NCI-H2029 treated with DMSO at 0.1 percent for 48 hours (cell line): ENCODE results near the gene ZNF57.
"Not testable (repeated sequence)": the region's sequence is repeated elsewhere in the genome, so short reads cannot be mapped to it uniquely, and the experiment has no call there.

Experiments
- DNase-seq: peaks from one replicate; lab custom pipeline; 2025; lab: John Stamatoyannopoulos, UW

ZNF57 gene

GRCh38 chr19:2896694-2897093 lies 4.0 kb upstream of the ZNF57 start:
- DNase-seq: no peak

DNA sequence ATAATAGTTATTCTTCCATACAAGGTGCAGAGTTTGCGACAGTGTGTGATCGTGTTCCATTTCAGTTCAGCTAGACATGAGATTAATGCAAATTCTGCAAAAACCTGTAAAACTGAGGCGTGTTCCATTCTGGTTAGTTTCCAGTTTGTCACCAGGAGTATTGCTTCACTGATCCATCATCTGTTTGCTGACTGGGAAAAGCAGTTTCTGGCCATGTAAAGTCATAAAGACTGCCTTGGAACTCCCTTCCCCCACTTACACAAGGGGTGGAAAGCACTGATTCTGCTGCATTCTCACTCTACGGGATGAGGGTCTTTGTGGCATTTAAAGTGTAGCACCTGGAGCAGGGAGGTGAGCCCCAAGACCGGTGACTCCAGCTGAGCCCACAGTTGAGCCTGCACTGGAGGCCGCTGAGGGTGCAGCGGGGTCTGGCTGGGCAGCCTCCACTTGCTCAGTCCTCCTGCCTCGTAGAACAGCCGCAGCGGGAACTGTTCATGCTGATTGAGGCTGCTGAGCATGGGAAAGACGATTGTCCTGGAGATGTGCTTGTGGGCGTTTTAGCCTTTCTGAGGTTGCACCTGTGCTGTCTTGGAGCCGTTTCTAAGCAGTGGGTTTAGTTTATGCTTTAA lies 2.0 kb downstream of the ZNF57 start:
- DNase-seq: no peak

- not testable (repeated sequence) for DNase-seq
Observed at GRCh38 chr19:2903326-2903725, 2.6 kb downstream of the ZNF57 start.

- DNase-seq: no peak
Observed at GRCh38 chr19:2905918-2906519, 5.3 kb downstream of the ZNF57 start.

GRCh38 chr19:2906631-2907195 lies 6.0 kb downstream of the ZNF57 start:
- DNase-seq: no peak

DNA sequence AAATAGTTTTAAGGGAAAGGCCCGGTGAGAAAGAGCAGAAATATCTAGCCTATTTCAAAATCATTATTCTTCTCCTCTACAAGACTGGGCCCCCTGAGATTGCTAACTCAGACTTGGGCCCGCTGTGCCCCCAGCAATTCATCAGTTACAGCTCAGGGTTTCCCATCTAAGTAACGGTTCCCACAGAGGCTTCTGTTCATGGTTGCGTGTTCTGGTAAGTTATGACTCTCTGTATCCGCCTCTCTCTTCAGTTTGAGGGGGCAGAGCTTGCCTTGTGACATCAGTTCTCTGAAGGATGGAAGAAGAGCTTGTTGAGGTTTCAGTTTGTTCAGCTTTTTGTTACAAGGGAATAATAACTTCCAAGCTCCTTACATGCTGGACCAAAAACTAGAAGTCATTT lies 11.6 kb downstream of the ZNF57 start:
- DNase-seq: no peak

DNA sequence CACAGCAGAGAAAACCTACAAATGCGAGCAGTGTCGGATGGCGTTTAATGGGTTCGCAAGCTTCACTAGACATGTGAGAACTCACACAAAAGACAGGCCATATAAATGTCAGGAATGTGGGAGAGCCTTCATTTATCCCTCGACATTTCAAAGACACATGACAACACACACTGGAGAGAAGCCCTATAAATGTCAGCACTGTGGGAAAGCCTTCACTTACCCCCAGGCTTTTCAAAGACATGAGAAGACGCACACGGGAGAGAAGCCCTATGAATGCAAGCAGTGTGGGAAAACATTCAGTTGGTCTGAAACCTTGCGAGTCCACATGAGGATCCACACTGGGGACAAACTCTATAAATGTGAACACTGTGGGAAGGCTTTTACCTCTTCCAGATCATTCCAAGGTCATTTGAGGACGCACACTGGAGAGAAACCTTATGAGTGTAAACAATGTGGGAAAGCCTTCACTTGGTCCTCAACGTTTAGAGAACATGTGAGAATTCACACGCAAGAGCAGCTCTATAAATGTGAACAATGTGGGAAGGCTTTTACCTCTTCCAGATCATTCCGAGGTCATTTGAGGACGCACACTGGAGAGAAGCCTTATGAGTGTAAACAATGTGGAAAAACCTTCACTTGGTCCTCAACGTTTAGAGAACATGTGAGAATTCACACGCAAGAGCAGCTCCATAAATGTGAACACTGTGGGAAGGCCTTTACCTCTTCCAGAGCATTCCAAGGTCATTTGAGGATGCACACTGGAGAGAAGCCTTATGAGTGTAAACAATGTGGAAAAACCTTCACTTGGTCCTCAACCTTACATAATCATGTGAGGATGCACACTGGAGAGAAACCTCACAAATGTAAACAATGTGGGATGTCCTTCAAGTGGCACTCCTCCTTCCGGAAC lies 16.8 kb downstream of the ZNF57 start:
- DNase-seq: no peak

DNA sequence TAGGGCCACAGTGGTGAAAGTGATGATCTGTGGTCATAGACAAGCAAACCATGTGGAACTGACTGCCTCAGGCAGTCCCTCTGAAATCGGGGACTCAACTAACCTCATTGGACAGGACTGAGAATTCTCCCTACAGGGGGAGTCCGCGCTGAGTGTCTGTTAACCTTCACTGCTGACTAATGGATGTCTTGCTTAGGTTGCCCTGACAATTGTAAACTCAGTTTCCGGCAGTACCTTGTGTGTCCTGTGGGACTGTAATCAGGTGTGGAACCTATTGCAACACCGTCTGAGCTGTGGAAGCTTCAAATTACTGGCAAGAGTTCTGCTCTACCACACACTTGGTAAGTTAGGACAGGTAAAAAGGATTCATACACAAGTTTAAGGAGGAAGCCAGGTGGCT lies 22.3 kb downstream of the ZNF57 start:
- DNase-seq: no peak

- peak; percentile 4 for DNase-seq
Observed at GRCh38 chr19:2923510-2923909, 22.8 kb downstream of the ZNF57 start.

- no peak for DNase-seq
Observed at GRCh38 chr19:2926341-2927031, 25.8 kb downstream of the ZNF57 start.

- no peak for DNase-seq
Observed at GRCh38 chr19:2927032-2927430, 26.3 kb downstream of the ZNF57 start.

GRCh38 chr19:2933490-2933910 lies 32.8 kb downstream of the ZNF57 start:
- DNase-seq: no peak

DNA sequence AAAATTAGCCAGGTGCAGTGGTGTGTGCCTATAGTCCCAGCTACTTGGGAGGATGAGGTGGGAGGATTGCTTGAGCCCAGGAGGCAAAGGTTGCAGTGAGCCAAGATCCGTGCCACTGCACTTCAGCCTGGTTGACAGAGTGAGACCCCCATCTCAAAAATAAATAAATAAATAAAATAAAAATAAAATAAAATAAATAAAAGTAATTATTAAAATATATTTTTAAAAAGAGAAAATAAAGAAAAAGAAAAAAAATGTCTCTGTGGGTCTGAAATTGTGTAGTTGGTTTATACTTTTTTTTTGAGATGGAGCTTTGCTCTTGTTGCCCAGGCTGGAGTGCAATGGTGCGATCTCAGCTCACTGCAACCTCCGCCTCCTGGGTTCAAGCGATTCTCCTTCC lies 35.1 kb downstream of the ZNF57 start:
- not testable (repeated sequence) for DNase-seq

GRCh38 chr19:2942928-2943640 lies 42.4 kb downstream of the ZNF57 start:
- no peak for DNase-seq

GRCh38 chr19:2944403-2944774 lies 43.7 kb downstream of the ZNF57 start:
- no peak for DNase-seq

- peak; percentile 98 for DNase-seq
Observed at GRCh38 chr19:2944775-2945574, 44.2 kb downstream of the ZNF57 start, which contains the start of gene ZNF77. Gene ZNF77, minus strand, starts transcription at chr19:2944971. Its CDS starts 131 bp downstream, at chr19:2944840.

GRCh38 chr19:2945575-2946184 lies 45.0 kb downstream of the ZNF57 start:
- DNase-seq: no peak

- DNase-seq: peak; percentile 52
Observed at GRCh38 chr19:2949939-2950285, 49.2 kb downstream of the ZNF57 start.

DNA sequence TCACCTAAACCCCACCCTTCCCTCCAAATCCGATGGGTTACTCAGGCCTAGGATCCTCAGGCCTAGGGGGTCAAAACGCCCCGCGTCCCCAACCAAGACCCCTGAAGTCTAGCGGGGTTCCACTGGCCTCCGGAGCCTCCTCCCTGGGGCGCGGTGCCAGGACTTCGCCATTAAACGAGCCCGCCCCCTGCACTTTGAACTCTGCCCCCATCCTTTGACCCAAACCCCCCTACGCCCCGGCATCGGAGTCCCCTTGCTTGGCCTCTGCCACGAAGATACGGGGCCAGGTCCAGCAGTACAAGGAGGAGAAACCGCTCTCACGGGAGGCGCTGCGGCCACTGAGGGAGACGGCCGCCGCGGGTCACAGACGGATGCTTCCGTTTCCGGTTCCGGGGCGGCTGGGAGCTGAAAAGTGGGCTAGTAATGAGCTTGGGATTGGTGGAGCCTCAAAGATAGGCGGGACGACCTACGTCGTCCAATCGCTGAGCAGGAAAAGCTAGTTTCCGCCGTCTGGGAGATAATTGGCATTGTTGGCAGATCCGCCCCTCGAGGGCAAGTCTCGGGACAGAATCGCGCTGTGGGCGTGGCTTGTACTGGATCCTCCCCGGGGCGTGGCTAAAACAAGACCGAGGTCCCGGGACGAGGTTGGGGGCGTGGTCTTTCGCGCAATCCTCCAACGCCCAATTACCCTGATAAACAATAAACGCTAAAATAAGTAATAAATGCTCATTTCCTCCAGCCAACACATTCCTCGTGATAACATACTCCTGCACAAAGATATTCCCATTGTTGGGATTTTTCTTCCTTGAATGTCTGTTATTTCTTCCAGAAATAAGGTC lies 49.8 kb downstream of the ZNF57 start:
- DNase-seq: peak; percentile 98
